GM19468 (cell line): ENCODE results near the gene SUMO3.
A peak's percentile ranks its signal among the peaks of the same experiment; 100 is the strongest.

Experiments used
- ATAC-seq: cut with Tn5 transposase; IDR thresholded peaks from one replicate; pipeline ENCODE4 v1.9.1; 2021; ENCODE audit warnings: mild to moderate bottlenecking, moderate library complexity, moderate number of reproducible peaks; ENCODE audit not compliant: unreplicated experiment; ENCODE audit errors: extremely low read depth

SUMO3 gene

DNA sequence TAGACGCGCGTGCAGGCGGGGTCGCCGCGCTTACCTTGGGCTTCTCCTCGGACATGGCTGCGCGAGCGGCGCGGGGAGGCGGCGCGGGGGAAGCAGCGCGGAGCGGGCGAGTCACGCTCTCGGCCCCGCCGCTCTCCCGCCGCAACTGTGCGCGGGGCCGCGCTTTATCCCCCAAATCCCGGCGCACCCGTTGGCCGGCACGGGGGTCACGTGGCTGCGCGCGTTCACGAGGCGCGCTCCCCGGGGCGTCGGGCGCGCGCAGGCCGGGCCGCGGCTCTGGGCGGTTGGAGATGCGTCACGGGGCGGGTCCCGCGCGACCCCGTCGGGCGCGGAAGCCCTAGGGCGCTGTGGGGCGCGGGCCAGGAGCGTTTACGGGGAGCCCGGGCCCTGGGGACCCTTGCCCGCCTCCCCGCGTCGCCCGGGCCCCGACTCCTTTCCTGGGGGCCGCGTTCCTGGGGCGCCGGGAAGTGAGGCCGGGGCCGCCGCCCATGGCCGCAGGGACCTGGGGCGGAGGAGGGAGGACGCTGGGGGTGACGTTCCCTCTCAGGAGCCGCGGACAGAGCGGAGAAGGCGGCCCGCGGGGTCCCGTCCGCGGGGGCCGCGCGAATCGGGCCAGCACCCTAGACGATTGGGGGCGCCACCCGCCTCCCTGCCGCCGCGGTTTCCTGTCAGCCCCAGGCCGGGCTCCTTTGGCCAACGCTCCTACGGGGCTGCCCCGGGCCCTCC is at the start of gene SUMO3:
TSS of gene SUMO3 (minus strand) at position 149 of the 726 bp plus-strand sequence. CDS start at position 55, 94 bp downstream.
- ATAC-seq, result peak; percentile 41

GRCh38 chr21:44867464-44867863 is 49.6 kb upstream of the SUMO3 start:
- no peak for ATAC-seq

DNA sequence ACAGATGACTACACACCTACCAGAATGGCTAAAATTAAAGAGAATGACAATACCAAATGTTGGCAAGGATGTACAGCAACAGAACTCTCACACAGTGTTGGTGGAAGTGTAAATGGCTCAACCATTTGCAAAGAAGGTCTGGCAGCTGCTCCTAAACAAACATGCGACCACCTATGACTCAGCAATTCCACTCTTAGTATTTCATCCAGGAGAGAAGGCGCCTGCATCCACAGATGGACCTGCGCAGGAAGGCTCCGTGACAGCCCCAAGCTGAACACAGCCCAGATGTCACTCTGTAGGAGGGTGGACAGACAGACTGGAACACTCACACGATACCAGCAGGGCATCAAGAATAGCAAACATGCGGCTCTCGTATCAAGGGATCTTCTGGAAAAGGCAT is 48.9 kb upstream of the SUMO3 start:
- no peak for ATAC-seq

DNA sequence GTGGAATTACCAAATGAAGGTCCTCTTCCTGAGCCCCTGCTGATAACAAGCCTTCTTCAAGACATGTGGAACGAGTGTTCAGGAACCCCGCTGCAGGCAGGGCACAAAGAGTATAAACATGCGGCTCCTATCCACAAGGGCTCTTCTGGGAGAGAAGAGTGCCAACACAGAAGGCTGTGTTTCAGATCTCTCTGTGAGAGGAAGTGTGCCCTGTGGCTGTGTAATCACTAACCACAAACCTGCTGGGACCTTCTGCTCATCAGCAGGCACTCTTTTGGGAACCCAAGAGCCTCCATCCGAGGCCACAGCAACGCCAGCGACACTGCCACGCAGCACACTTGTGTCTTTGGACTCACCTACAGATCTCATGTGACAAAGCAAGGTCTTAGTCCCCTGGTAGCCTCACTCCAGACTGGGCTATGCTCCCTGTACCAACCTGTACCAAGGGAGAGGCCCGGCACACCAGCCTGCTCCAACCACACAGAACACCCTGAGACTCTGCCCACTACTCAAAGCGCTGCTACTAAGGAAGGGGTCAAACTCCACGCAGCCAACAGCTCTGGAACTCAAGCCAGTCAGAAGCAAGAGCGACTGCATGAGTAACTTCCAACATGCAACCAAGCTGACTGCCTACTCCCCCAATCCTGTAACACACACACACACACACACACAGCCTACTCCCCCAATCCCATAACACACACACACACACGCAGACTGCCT is 47.9 kb upstream of the SUMO3 start:
- ATAC-seq, result no peak

DNA sequence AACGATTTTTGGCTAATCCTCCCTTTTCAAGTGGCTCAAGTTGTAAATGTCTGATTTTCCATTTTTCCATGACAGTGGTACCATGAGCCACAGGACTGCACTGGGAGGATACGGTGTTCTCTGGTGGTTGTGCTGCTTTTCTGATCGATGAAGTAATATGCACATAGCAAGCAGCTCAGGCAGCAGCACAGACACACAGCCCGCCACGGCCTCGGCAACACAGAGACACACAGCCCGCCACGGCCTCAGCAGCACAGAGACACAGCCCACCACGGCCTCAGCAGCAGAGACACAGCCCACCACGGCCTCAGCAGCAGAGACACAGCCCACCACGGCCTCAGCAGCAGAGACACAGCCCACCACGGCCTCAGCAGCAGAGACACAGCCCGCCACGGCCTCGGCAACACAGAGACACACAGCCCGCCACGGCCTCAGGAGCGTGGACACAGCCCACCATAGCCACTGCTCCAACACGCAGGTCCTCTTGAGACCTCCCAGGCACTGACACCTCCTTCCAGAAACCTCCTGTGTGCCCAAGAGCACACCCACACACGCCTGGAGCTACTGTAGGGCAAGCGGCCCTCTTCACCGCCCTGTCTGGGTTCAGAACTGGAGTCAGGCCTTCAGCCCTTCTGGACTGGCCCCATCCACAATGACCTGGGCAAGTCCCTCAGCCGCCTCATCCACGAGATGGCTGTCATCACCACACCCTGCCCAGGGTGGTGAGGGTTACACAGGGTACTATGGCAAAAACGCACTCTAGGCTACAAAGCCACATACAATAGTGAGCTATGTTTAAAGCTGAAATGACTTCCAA is 45.2 kb upstream of the SUMO3 start:
- no peak for ATAC-seq

DNA sequence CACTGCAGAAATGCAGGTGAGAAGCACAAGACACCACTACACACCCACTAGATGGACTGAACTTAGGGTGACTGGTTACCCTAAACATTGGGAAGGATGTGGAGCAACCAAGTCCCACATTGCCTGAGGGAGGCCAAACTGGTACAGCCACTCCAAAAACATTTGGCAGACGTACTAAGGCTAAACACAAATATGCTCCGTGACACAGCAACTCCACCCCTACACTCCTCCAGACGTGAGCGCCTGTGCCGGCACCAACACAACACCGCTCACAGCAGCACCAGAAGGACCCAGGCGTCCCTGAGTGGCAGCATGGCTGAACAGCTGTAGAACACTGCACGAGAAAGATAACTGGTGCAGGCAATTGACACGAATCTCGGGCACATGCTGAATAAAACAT is 40.9 kb upstream of the SUMO3 start:
- no peak for ATAC-seq

DNA sequence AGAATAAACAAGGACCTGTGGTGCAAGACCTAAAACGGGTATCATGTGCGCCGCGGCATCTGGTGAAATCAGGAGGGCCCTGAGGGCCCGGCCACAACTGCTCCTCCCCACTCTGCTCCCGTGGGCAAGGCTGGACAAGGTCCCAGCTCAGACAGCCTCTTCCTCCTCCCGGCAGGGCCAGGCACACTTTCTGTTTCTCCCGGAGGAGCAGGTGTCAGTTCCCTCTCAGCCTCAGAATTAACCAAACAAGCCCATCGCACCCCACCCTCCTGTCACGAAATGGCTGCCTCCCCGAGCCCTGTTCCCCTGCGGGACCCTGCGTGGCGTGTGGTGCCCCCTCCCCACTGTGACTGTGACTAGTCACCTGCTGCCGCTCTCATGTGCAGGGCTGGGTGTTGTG is 40.4 kb upstream of the SUMO3 start:
- no peak for ATAC-seq

- ATAC-seq, result no peak
Observed at GRCh38 chr21:44857127-44857892, 39.4 kb upstream of the SUMO3 start.

GRCh38 chr21:44856131-44856530 is 38.3 kb upstream of the SUMO3 start:
- ATAC-seq, result no peak

GRCh38 chr21:44855572-44855971 is 37.7 kb upstream of the SUMO3 start:
- ATAC-seq, result no peak

DNA sequence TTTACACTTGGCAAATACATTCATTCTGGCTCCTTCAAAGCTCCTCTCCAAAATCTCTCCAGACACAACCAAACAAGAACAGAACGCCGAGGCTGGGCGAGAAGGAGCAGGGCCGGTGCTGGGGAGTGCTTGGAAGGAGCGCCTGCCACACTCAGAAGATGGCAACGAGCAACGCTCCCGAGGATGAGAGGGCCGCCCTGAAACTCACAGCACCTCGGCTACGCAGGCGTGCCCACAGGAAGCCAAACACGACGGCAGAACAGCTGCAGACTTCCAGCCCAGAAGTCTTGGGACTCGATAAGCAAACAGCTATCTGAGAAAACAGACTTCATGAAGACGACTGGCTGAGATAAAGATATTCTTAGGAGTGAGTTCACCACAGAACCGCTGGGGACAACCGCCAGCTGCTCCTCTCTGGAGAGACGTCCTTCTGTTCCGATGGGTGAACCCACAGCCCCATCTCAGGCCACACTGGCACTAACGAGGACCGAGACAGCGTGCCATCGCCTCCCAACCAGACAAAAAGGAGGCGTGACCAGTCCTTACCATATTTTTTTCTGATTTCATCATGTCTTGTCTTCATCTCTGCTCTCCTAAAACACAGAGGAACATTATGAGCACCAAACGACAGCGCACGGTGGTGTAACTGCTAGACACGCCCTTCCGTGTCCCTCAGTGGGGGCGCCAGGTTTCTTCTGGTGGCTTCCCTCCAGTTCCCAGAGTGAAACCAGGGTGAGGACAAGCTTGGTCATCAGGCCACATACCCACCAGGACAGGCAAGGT is 37.0 kb upstream of the SUMO3 start:
- ATAC-seq, result no peak

DNA sequence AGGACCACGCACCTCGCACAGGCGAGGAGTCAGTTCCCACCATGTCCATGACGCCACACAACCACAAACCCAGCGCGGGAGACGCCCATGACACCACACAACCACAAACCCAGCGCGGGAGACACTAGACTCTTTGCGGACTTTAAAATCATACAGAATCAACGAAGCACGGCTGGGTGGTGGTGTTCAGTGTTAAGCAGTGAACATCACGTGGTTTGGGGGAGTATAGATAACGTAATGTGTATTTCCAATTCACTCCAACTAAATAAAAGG is 36.5 kb upstream of the SUMO3 start:
- no peak for ATAC-seq

DNA sequence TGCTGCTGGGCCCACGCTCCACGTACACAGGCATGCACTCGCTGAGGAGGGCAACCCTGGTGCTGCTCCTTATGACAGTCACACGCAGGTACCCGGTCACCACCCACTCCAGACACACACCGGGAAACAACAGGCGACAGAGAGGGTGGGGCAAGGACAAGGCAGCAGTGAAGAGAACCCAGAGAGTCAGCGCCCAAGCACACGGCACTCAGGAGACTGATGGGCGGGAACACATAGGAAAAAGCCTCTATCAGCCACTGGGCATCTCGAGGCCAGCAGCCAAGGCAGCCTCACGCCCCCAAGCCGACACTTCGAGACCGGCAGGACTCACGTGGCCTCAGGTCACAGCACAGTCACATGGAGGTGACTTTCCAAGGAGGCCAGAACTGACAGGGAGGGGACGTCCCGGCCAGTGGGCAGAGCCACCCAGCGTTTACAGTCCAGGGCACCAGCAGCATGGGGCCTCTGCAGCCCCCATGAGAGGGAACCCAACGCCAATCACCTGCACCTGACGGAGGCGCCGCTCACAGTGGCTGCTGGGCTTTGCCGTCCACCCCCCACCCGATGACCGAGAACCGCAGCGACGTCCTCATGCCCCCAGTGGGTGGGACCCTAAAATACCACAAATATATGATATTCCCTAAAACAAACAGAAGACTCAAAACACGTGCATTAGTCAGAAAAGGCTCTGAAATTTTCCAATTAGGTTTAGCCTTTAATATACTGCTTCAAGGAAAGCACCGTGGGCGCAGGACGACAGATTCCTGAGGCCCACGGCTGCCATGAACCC is 35.9 kb upstream of the SUMO3 start:
- no peak for ATAC-seq

GRCh38 chr21:44850905-44851657 is 33.2 kb upstream of the SUMO3 start:
- ATAC-seq, result no peak

DNA sequence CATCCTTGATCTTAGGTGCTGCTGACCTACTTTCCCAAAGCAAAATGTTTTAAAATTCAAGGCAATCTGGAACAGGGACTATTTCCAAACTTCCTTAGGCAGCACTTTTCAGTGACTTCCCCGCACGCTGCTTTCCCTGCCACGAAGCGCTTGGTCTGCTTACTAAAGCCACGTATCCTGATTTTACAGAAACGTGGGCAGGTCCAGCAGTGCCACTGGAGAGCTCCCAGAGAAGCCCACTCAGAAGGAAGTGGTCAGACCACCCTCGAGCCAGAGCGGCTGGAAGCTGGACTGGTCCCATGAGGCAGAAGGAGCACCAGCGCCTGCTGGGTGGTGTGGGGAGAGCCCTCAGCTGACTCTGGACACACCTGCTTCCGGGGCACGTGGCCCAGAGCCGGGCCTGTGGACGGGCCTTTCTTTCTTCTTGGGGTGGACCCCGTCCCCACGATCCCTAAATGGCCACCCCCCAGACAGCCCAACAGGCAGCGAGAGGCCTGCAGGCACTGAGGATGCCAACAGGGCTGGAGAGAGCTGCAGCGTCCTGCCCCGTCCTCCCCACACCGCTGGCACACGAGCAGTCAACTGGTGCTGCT is 32.4 kb upstream of the SUMO3 start:
- no peak for ATAC-seq

DNA sequence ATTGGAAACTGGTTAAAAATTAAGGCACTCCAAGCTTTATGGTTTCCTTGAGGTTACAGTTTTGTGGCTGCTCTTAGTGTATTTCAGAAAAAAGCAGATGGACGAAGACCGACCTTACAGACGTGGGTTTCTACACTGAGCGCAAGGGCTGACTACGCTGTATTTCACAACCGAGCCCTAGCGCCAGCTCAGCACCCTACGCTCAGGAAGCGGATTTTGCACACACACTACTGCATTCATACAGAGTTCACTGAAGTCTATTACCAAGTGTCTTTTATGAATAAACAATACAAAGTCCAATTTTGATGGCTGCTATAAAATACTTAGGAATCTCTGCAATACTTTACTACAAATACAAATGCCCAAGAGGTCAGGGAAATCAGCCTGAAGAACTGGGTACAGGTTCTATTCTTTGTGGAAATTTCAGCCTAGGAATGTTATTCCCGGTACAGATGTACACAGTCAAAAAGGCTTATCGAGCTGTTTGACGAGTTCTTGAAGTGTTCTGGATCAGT is 31.8 kb upstream of the SUMO3 start:
- no peak for ATAC-seq

GRCh38 chr21:44848821-44849521 is 31.1 kb upstream of the SUMO3 start:
- ATAC-seq, result no peak
